Measurements from ENCODE around the gene SSR1. TPM values are rescaled to one million over a fixed set of nuclear protein-coding genes. Genes with fewer than 3 reads are reported as not detected.
"Not testable (repeated sequence)": the region's sequence is repeated elsewhere in the genome, so short reads cannot be mapped to it uniquely, and the experiment has no call there.

The SSR1 gene
- 10 to 100 TPM; 52.2 to 53.6 (median 53.4) TPM for total RNA-seq

DNA sequence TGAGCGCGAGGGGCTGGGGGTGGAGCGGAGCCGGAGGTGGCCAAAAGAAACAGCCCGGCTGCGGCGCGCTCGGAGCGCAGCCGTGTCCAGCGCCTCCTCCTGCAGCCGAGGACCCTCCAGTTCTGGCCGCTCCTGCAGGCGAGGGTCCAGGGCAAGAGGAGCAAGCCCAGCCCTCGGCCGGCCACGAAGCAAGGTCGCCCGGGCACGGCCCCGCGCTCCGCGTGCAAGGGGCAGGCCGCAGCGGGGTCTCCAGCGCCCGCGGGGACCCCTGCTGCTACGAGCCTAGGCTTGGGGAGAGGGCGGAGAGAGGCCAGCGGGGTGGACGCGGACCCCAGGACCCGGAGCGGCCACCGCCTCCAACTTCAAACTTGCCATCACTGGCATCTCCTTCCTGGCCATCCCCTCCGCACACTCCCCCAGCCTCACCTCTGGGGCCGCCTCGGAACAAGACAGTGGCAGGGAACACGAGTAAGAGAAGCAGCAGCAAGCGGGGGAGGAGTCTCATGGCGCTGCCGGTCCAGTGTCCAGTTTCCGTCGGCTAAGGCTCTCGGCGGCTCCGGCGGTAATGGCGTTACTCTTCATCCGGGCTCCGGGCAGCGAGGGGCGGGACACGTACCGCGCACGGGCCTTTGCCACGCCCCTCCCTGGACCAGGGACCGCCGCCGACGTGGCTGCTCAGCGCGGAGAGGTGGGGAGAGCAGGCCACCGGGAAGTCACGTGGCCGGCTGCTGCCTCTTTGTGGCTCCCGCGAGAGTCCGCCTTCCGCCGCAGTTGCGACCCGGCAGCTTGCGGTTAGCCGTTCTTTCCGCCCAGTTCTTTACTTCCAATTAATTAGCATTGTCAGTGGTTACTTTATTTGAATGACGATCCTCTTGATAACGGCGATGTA is at the start of gene SSR1:
TSS of gene SSR1 (minus strand) at position 584 of the 889 bp plus-strand sequence. CDS start at position 505, 79 bp downstream.
- intact Hi-C loops (cut with DNase I; ENCODE audit: low total_unique reads): no loop called here
- Histone ChIP-seq H3K27me3 (no peaks in the 10 kb centered on the region), H3K27ac (peak within 1 kb of the TSS; percentile 93 to 97), H3K36me3 (no peaks in the 10 kb centered on the region), H3K4me1 (peaks cover 0 to 5% of the 10 kb centered on the region in 2 donors), H3K9me3 (no peaks in the 10 kb centered on the region), H3K4me3 (peak within 1 kb of the TSS; percentile 86 to 100 (median 92))
- TF ChIP-seq, protein P1, sequence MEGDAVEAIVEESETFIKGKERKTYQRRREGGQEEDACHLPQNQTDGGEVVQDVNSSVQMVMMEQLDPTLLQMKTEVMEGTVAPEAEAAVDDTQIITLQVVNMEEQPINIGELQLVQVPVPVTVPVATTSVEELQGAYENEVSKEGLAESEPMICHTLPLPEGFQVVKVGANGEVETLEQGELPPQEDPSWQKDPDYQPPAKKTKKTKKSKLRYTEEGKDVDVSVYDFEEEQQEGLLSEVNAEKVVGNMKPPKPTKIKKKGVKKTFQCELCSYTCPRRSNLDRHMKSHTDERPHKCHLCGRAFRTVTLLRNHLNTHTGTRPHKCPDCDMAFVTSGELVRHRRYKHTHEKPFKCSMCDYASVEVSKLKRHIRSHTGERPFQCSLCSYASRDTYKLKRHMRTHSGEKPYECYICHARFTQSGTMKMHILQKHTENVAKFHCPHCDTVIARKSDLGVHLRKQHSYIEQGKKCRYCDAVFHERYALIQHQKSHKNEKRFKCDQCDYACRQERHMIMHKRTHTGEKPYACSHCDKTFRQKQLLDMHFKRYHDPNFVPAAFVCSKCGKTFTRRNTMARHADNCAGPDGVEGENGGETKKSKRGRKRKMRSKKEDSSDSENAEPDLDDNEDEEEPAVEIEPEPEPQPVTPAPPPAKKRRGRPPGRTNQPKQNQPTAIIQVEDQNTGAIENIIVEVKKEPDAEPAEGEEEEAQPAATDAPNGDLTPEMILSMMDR (IDR thresholded peaks at IDR 0.05): peak in 1 of 3 donors; percentile 5
- TF ChIP-seq POLR2AphosphoS5 (IDR thresholded peaks at IDR 0.05) (peak; percentile 77 to 93 (median 85)), POLR2A (IDR thresholded peaks at IDR 0.05) (peak; percentile 51)
- peak; percentile 96 to 97 for DNase-seq (ENCODE audit: low spot score in 2 of 2)

DNA sequence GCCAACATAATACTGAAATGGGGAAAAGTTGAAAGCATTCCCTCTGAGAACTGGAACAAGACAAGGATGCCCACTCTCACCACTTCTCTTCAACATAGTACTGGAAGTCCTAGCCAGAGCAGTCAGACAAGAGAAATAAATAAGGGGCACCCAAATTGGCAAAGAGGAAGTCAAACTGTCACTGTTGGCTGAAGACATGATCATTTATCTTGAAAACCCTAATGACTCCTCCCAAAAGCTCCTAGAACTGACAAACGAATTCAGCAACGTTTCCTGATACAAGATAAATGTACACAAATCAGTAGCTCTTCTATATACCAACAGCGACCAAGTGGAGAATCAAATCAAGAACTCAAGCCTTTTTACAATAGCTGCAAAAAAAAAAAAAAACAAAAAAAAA is 38.9 kb upstream of the SSR1 start:
- H3K9me3 ChIP-seq; DNase-seq (ENCODE audit: low spot score in 2 of 2); H3K36me3 ChIP-seq; H3K27me3 ChIP-seq; H3K4me3 ChIP-seq; H3K4me1 ChIP-seq; intact Hi-C loops (cut with DNase I; ENCODE audit: low total_unique reads); H3K27ac ChIP-seq: not testable (repeated sequence)

- H3K9me3 ChIP-seq; H3K4me3 ChIP-seq; DNase-seq (ENCODE audit: low spot score in 2 of 2); intact Hi-C loops (cut with DNase I; ENCODE audit: low total_unique reads); H3K27me3 ChIP-seq; H3K27ac ChIP-seq; H3K36me3 ChIP-seq; H3K4me1 ChIP-seq: not testable (repeated sequence)
These were observed 37.6 kb upstream of the SSR1 start for GRCh38 chr6:7350591-7350990.

- H3K27ac ChIP-seq; intact Hi-C loops (cut with DNase I; ENCODE audit: low total_unique reads): not testable (repeated sequence)
These were observed 34.6 kb upstream of the SSR1 start for GRCh38 chr6:7347551-7347997.

DNA sequence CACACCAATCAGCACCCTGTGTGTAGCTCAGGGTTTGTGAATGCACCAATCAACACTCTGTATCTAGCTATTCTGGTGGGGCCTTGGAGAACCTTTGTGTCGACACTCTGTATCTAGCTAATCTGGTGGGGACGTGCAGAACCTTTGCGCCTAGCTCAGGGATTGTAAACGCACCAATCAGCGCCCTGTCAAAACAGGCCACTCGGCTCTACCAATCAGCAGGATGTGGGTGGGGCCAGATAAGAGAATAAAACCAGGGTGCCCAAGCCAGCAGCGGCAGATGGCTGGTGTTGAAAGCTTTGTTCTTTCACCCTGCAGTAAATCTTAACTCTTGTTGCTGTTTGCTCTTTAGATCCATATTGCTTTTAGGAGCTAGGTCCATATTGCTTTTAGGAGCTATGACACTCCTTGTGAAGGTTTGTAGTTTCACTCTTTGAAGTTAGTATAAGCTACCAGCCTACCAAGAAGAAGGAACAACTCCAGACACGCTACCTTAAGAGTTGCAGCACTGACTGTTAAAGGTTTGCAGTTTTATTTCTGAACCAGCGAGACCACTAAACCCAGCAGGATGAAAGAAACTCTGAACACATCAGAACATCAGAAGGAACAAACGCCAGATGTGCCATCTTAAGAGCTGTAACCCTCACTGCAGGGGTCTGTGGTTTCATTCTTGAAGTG is 31.9 kb upstream of the SSR1 start:
- H3K36me3 ChIP-seq; H3K27ac ChIP-seq; H3K9me3 ChIP-seq; H3K27me3 ChIP-seq; intact Hi-C loops (cut with DNase I; ENCODE audit: low total_unique reads); H3K4me3 ChIP-seq; DNase-seq (ENCODE audit: low spot score in 2 of 2); H3K4me1 ChIP-seq: not testable (repeated sequence)

More at GRCh38 chr6:7347551-7347997, 34.6 kb upstream of the SSR1 start:
- not testable (repeated sequence) for DNase-seq (ENCODE audit: low spot score in 2 of 2); H3K36me3 ChIP-seq; H3K27me3 ChIP-seq; H3K9me3 ChIP-seq; H3K4me1 ChIP-seq; H3K4me3 ChIP-seq

GRCh38 chr6:7343546-7344475 is 30.8 kb upstream of the SSR1 start:
- TF ChIP-seq POLR2AphosphoS5 (IDR thresholded peaks at IDR 0.05) (no peak), POLR2A (IDR thresholded peaks at IDR 0.05) (no peak)
- TF ChIP-seq, protein P1 (IDR thresholded peaks at IDR 0.05): no peak
- Histone ChIP-seq H3K9me3 (no peaks in the 10 kb centered on the region), H3K27ac (no peak overlapping the region), H3K4me1 (no peaks in the 10 kb centered on the region), H3K36me3 (no peaks in the 10 kb centered on the region), H3K4me3 (no peak overlapping the region), H3K27me3 (no peaks in the 10 kb centered on the region)
- no peak for DNase-seq (ENCODE audit: low spot score in 2 of 2)
- intact Hi-C loops (cut with DNase I; ENCODE audit: low total_unique reads): no loop called here

All from breast epithelium (tissue), 4 donors.